Activated CD4-positive, alpha-beta T cell treated with anti-CD3 and anti-CD28 coated beads, Interleukin-2, amount 50 U/mL, for 4 hours (primary cell): ENCODE measurements around the gene ABCB1.
"Not testable (repeated sequence)": the region's sequence is repeated elsewhere in the genome, so short reads cannot be mapped to it uniquely, and the experiment has no call there.

ENCODE experiments used
- DNase-seq, 2 experiments: peaks; one replicate each; pipeline ENCODE4 v3.0.0-alpha.2; 2020

ABCB1 gene

GRCh38 chr7:87465534-87465880, 135.2 kb downstream of the ABCB1 start:
- not testable (repeated sequence) for DNase-seq

DNA sequence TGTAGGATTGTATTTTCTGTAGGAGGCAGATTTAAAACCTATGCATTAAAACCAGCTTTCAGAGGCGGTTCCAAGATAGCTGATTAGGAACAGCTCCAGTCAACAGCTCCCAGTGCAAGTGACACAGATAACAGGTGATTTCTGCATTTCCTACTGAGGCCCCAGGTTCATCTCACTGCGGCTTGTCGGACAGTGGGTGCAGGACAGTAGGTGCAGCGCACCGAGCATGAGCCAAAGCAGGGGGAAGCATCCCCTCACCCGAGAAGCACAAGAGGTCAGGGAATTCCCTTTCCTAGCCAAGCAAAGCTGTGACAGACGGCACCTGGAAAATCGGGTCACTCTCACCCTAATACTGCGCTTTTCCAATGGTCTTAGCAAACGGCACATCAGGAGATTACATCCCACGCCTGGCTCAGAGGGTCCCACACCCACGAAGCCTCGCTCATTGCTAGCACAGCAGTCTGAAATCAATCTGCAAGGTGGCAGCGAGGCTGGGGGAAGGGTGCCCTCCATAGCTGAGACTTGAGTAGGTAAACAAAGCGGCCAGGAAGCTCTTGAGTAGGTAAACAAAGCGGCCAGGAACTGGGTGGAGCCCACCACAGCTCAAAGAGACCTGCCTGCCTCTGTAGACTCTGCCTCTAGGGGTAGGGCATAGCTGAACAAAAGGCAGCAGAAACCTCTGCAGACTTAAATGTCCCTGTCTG, 135.7 kb downstream of the ABCB1 start:
- not testable (repeated sequence) for DNase-seq

DNA sequence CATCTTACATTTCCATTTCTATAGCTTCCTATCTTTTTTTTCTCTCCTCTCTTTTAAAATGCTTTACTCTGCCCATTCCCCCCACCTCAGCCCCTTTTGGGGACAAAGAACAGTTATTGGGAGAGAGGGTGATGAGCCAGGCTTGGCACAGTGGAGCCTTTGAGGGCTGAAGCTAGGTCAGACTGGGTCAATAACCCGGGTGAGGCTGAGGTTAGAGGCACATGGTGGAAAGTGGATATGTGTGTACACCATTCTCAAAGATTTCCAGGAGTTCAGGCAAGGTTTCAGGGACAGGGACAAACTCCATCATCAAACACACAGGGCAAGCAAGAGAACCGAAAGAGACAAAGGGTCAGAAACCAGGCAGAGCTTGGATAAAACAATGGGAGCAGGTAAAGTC, 136.7 kb downstream of the ABCB1 start:
- no peak for DNase-seq

DNA sequence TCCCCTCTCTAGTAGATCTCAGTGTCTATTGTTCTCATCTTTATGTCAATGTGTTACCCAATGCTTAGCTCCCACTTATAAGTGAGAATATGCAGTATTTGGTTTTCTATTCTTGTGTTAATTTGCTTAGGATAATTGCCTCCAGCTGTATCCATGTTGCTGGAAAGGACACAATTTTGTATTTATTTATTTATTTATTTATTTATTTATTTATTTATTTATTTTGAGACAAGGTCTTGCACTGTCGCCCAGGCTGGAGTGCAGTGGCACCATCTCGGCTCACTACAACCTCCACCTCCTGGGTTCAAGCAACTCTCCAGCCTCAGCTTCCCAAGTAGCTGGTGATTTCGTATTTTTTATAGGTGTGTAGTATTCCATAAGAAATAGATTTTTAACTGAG, 140.2 kb downstream of the ABCB1 start:
- not testable (repeated sequence) for DNase-seq

DNA sequence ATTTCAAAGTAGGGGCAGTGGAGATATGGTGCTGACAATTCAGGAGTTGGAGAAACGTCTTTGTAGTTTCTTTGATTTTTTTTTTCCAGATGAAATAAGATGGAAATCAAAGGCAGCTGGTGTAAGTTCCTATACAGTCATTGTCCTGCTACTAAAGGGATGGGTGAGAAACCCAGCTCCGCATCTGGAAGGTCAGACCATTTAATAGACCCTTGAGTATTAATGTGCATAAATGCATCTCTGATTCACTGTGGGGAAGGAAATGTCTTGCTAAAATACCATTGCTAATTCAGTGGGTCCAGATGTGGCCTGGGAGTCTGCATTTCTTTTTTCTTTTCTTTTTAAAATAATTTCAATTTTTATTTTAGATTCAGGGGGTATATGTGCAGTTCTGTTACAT, 140.7 kb downstream of the ABCB1 start:
- DNase-seq, result no peak

GRCh38 chr7:87458148-87458547, 142.5 kb downstream of the ABCB1 start:
- no peak for DNase-seq

DNA sequence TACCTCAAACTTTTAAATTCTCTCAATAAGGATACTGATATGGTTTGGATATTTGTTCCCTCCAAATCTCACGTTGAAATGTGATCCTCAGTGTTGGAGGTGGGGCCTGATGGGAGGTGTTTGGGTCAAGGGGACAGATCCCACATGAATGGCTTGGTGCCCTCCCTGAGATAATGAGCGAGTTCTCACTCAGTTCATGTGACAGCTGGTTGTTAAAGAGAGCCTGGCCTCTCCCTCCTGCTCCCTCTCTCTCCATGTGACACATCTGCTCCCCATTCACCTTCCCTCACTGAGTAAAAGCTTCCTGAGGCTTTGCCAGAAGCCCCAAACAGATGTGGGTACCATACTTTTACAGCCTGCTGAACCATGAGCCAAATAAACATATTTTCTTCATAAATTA, 144.4 kb downstream of the ABCB1 start:
- DNase-seq, result no peak
